HepG2 (cell line): Measurements from ENCODE around the gene STOML3. TPM values are rescaled to one million over a fixed set of nuclear protein-coding genes. Genes with fewer than 3 reads are reported as not detected.

Source experiments
- ADNP ChIP-seq: sonication (generic); formaldehyde crosslinking; IDR thresholded peaks from 2 replicates; pipeline ENCODE4 v1.4.0; 2020; ENCODE audit warnings: missing genetic modification reagents
- ATF1 ChIP-seq: IDR thresholded peaks from 2 replicates; pipeline ENCODE4 v1.6.1; 2016; ENCODE audit warnings: mild to moderate bottlenecking, control low read depth
- CENPT ChIP-seq: sonication (generic); formaldehyde crosslinking; IDR thresholded peaks from 2 replicates; pipeline ENCODE4 v1.8.0; 2022; ENCODE audit warnings: low read depth, mild to moderate bottlenecking, moderate library complexity, missing genetic modification reagents
- CREBL2 ChIP-seq: sonication (generic); formaldehyde crosslinking; IDR thresholded peaks from 2 replicates; pipeline ENCODE4 v1.8.1; 2023; ENCODE audit warnings: missing genetic modification reagents, mild to moderate bottlenecking, borderline replicate concordance
- NFYC ChIP-seq: IDR thresholded peaks from 2 replicates; pipeline ENCODE4 v1.6.1; 2016; ENCODE audit warnings: missing genetic modification reagents, missing compliant biosample characterization
- POLR2A ChIP-seq, 2 experiments: IDR thresholded peaks; 2 replicates each; pipeline ENCODE4 v1.6.1; 2011; ENCODE audit warnings: low read depth in 2 of 2, low read length in 2 of 2, mild to moderate bottlenecking in 1 of 2, moderate library complexity in 1 of 2; ENCODE audit not compliant: insufficient read depth in 1 of 2
- SMC3 ChIP-seq: IDR thresholded peaks from 2 replicates; pipeline ENCODE4 v1.6.1; 2011; ENCODE audit warnings: low read length, improper control_type of control experiment
- ZFP91 ChIP-seq: sonication (generic); formaldehyde crosslinking; IDR thresholded peaks from 2 replicates; pipeline ENCODE4 v1.9.0; 2022; ENCODE audit warnings: missing genetic modification reagents, mild to moderate bottlenecking, borderline replicate concordance
- ZNF75D ChIP-seq: sonication (generic); formaldehyde crosslinking; IDR thresholded peaks from 2 replicates; pipeline ENCODE4 v1.8.1; 2023; ENCODE audit warnings: missing genetic modification reagents, mild to moderate bottlenecking, borderline replicate concordance
- polyA plus RNA-seq, 8 experiments: library from polyadenylated mRNA; depleted of rRNA in 3 of 8; stranded (reverse) in 7 of 8; unstranded in 1 of 8; fragments of >200 nt; fragmentation: Illumina TruSeq in 4 of 8; extraction: Trizol in 4 of 8; gene quantifications; 2 replicates each; pipeline versions ENCODE4 v1.2.1 to v1.2.3, GENCODE V29; 2011 to 2016; ENCODE audit warnings: low read depth in 4 of 8, missing spikeins in 1 of 8, mixed read lengths in 1 of 8; ENCODE audit not compliant: insufficient read depth in 1 of 8
- total RNA-seq, 5 experiments: library from RNA; depleted of rRNA; stranded (reverse); fragments of >200 nt; fragmentation: Illumina TruSeq; extraction: Trizol; gene quantifications; 2 replicates each; pipeline ENCODE4 v1.2.3, GENCODE V29; 2016; ENCODE audit warnings: low read depth in 1 of 5
- TF ChIP-seq, protein P1 (sequence below): sonication (generic); formaldehyde crosslinking; IDR thresholded peaks from 2 replicates; pipeline ENCODE4 v1.5.1; 2020; ENCODE audit warnings: mild to moderate bottlenecking, moderate library complexity, missing genetic modification reagents

Gene STOML3
- total and polyA plus RNA-seq, 2 of the 13 experiments (the other 11 are each of a cell fraction or from before 2014, with no cell fraction given), result not detected

DNA sequence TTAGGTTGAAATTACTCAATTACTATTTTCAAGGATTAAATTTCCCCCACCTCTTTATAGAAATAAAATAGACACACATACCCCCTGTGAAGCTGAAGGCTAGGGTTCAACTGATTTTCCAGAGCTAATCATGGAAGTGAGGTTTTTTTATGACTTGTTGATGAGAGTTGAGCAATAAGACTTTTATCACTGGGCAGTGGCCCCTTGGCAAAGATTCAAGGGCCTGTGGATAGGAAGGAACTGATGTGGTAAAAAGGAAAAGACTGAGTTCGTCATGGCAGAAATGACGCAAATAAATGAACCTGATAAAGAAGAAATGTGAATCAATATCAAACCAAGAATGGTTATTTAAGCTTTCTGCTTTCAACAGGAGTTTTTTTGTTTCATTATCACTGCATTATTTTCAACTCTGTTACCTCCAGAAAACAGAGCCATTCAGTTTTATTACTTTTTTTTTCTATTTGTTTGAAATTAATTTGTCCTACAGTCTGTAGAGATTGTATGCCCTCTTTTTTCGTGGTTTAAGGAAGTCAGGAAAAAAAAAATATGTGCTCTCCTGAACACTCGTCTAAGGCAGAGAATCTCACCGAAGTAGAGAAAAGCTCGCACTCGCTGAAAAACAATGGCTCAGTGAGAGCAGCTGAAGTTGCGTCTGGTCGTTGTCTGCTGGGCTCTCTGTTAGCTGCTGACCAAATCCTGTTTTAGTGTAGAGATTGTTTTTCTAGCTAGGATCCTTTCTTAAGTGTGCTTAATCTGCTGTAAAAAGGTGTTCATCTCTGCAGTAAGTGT, 38.9 kb downstream of the STOML3 start (continued):
- TF ChIP-seq, protein P1, sequence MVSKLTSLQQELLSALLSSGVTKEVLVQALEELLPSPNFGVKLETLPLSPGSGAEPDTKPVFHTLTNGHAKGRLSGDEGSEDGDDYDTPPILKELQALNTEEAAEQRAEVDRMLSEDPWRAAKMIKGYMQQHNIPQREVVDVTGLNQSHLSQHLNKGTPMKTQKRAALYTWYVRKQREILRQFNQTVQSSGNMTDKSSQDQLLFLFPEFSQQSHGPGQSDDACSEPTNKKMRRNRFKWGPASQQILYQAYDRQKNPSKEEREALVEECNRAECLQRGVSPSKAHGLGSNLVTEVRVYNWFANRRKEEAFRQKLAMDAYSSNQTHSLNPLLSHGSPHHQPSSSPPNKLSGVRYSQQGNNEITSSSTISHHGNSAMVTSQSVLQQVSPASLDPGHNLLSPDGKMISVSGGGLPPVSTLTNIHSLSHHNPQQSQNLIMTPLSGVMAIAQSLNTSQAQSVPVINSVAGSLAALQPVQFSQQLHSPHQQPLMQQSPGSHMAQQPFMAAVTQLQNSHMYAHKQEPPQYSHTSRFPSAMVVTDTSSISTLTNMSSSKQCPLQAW (CRISPR knock-in tag), result no peak
- TF ChIP-seq ATF1 (CRISPR knock-in tag) (no peak), CENPT (CRISPR knock-in tag) (no peak), ZNF75D (CRISPR knock-in tag) (no peak), NFYC (no peak), SMC3 (no peak), ZFP91 (no peak), CREBL2 (CRISPR knock-in tag) (no peak), ADNP (CRISPR knock-in tag) (no peak), POLR2A (IDR thresholded peaks at IDR 0.05; ENCODE audit: insufficient read depth in 1 of 2, low read depth in 2 of 2, low read length in 2 of 2) (no peak)
